Measurements from ENCODE around the gene NTSR1.

Gene NTSR1

GRCh38 chr20:62772619-62772989 is 64.0 kb downstream of the NTSR1 start:
- TF ChIP-seq CTCF (IDR thresholded peaks at IDR 0.05), result no peak

GRCh38 chr20:62772990-62773844 is 64.6 kb downstream of the NTSR1 start:
- TF ChIP-seq CTCF (IDR thresholded peaks at IDR 0.05), result no peak

- TF ChIP-seq CTCF (IDR thresholded peaks at IDR 0.05), result no peak
Measured at GRCh38 chr20:62773845-62774714, 65.4 kb downstream of the NTSR1 start.

- no peak for TF ChIP-seq CTCF (IDR thresholded peaks at IDR 0.05)
Measured at GRCh38 chr20:62774762-62775161, 66.1 kb downstream of the NTSR1 start.

GRCh38 chr20:62775206-62775605 is 66.6 kb downstream of the NTSR1 start:
- TF ChIP-seq CTCF (IDR thresholded peaks at IDR 0.05), result no peak

- TF ChIP-seq CTCF (IDR thresholded peaks at IDR 0.05), result no peak
Measured at GRCh38 chr20:62776035-62776691, 67.5 kb downstream of the NTSR1 start.
